ENCODE results near the gene CDH22. TPM values are rescaled to one million over a fixed set of nuclear protein-coding genes. Genes with fewer than 3 reads are reported as not detected.

The CDH22 gene
- total RNA-seq, 1 donor from 2014 or later: 0.35 TPM

GRCh38 chr20:46270977-46271744 is 37.1 kb downstream of the CDH22 start:
- no peak for DNase-seq (ENCODE audit: low spot score)

- no peak for DNase-seq (ENCODE audit: low spot score)
Measured at GRCh38 chr20:46269372-46269771, 38.9 kb downstream of the CDH22 start.

- DNase-seq (ENCODE audit: low spot score): no peak
Measured at GRCh38 chr20:46268662-46269061, 39.6 kb downstream of the CDH22 start.

- DNase-seq (ENCODE audit: low spot score): no peak
Measured at GRCh38 chr20:46268131-46268614, 40.1 kb downstream of the CDH22 start.

- DNase-seq (ENCODE audit: low spot score): no peak
Measured at GRCh38 chr20:46267108-46268105, 40.9 kb downstream of the CDH22 start.

- no peak for DNase-seq (ENCODE audit: low spot score)
Measured at GRCh38 chr20:46265539-46265938, 42.8 kb downstream of the CDH22 start.

GRCh38 chr20:46264391-46265266 is 43.7 kb downstream of the CDH22 start:
- no peak for DNase-seq (ENCODE audit: low spot score)

GRCh38 chr20:46261456-46262253 is 46.6 kb downstream of the CDH22 start:
- no peak for DNase-seq (ENCODE audit: low spot score)

- DNase-seq (ENCODE audit: low spot score): no peak
Measured at GRCh38 chr20:46260936-46261454, 47.3 kb downstream of the CDH22 start.

GRCh38 chr20:46260480-46260879 is 47.8 kb downstream of the CDH22 start:
- no peak for DNase-seq (ENCODE audit: low spot score)

GRCh38 chr20:46259260-46259859 is 48.9 kb downstream of the CDH22 start:
- DNase-seq (ENCODE audit: low spot score): no peak

GRCh38 chr20:46257887-46258286 is 50.4 kb downstream of the CDH22 start:
- no peak for DNase-seq (ENCODE audit: low spot score)

GRCh38 chr20:46256293-46256692 is 52.0 kb downstream of the CDH22 start:
- no peak for DNase-seq (ENCODE audit: low spot score)

GRCh38 chr20:46255440-46256104 is 52.7 kb downstream of the CDH22 start:
- DNase-seq (ENCODE audit: low spot score): no peak

- DNase-seq (ENCODE audit: low spot score): no peak
Measured at GRCh38 chr20:46253391-46253790, 54.9 kb downstream of the CDH22 start.

- DNase-seq (ENCODE audit: low spot score): no peak
Measured at GRCh38 chr20:46252352-46253091, 55.8 kb downstream of the CDH22 start.

GRCh38 chr20:46251211-46251673 is 57.1 kb downstream of the CDH22 start:
- no peak for DNase-seq (ENCODE audit: low spot score)

GRCh38 chr20:46250772-46251171 is 57.5 kb downstream of the CDH22 start:
- DNase-seq (ENCODE audit: low spot score): no peak
